ENCODE data around the gene ADGRG6. TPM values are rescaled to one million over a fixed set of nuclear protein-coding genes. Genes with fewer than 3 reads are reported as not detected.
A peak's percentile ranks its signal among the peaks of the same experiment; 100 is the strongest.

ADGRG6 gene
- total RNA-seq, 2 donors from 2014 or later, result 6.4 to 6.8 TPM

DNA sequence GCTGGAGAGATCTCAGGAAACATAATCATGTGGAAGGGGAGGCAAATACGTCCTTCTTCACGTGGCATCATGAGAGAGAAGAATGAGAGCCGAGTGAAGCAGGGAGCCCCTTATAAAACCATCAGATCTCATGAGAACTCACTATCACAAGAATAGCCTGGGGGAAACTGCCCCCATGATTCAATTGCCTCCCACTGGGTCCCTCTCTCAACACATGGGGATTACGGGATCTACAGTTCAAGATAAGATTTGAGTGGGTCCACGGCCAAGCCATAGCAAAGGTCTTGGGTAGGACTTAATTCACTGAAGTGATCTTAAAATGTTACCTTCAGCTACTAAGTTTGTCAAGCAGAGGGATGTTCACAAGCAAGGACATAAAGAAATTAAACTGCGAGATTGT is 162.2 kb downstream of the ADGRG6 start:
- ATAC-seq (ENCODE audit: insufficient number of reproducible peaks, low FRiP score, low read depth), result no peak
- Histone ChIP-seq H3K4me1 (ENCODE audit: control insufficient read depth in 1 of 2, low read depth in 2 of 2) (no peaks in the 10 kb centered on the region), H3K36me3 (no peaks in the 10 kb centered on the region), H3K27ac (no peak overlapping the region), H3K9me3 (no peaks in the 10 kb centered on the region), H3K27me3 (replicated peaks; ENCODE audit: insufficient read depth) (no peaks in the 10 kb centered on the region), H3K4me3 (no peak overlapping the region)
- TF ChIP-seq, protein P1, sequence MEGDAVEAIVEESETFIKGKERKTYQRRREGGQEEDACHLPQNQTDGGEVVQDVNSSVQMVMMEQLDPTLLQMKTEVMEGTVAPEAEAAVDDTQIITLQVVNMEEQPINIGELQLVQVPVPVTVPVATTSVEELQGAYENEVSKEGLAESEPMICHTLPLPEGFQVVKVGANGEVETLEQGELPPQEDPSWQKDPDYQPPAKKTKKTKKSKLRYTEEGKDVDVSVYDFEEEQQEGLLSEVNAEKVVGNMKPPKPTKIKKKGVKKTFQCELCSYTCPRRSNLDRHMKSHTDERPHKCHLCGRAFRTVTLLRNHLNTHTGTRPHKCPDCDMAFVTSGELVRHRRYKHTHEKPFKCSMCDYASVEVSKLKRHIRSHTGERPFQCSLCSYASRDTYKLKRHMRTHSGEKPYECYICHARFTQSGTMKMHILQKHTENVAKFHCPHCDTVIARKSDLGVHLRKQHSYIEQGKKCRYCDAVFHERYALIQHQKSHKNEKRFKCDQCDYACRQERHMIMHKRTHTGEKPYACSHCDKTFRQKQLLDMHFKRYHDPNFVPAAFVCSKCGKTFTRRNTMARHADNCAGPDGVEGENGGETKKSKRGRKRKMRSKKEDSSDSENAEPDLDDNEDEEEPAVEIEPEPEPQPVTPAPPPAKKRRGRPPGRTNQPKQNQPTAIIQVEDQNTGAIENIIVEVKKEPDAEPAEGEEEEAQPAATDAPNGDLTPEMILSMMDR (IDR thresholded peaks at IDR 0.05), result no peak
- no peak for DNase-seq (ENCODE audit: low spot score)

DNA sequence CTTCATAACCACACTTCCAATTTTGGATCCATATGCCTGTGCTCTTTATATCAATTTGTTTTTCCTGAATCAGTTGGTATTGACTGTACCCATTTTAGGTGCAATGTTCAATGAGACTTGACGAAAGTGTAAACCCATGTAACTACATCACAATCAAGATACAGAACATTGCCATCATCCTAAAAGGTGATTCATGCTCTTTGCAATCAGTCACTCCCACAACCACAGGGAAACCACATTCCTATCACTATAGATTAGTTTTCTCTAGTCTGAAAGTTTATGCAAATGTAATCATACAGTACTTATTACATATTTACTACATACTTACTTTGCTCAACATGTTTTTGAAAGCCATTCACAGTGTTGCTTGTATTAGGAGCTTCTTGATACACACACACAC is 167.4 kb downstream of the ADGRG6 start:
- no peaks in the 10 kb centered on the region for H3K36me3 ChIP-seq
- H3K9me3 ChIP-seq, result no peaks in the 10 kb centered on the region
- H3K27me3 ChIP-seq (replicated peaks; ENCODE audit: insufficient read depth), result no peaks in the 10 kb centered on the region
- H3K4me1 ChIP-seq (ENCODE audit: control insufficient read depth in 1 of 2, low read depth in 2 of 2), result no peaks in the 10 kb centered on the region
- no peak for DNase-seq (ENCODE audit: low spot score)
- H3K27ac ChIP-seq, result no peak overlapping the region
- H3K4me3 ChIP-seq, result no peak overlapping the region
- no peak for ATAC-seq (ENCODE audit: insufficient number of reproducible peaks, low FRiP score, low read depth)
- TF ChIP-seq, protein P1 (IDR thresholded peaks at IDR 0.05), result no peak

DNA sequence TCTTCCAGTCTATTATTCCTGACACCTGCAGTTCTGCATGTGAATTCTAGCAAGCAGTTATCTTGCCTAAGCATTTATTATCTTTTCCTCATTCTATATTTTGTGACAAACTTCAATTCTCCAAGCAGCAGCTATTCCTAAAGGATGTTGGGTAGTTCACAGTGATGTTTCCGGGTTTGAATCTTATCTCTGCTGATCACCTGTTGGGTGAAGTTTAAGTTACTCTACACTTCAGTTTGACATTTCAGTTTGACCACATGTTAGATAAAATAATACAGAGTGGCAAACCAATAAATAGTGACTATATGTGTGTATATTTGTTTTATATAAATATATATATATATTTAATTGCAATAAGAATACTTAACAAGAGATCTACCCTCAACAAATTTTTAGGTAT is 168.6 kb downstream of the ADGRG6 start:
- no peak for ATAC-seq (ENCODE audit: insufficient number of reproducible peaks, low FRiP score, low read depth)
- Histone ChIP-seq H3K36me3 (no peaks in the 10 kb centered on the region), H3K27me3 (replicated peaks; ENCODE audit: insufficient read depth) (no peaks in the 10 kb centered on the region), H3K4me3 (no peak overlapping the region), H3K4me1 (ENCODE audit: control insufficient read depth in 1 of 2, low read depth in 2 of 2) (no peaks in the 10 kb centered on the region), H3K27ac (no peak overlapping the region), H3K9me3 (no peaks in the 10 kb centered on the region)
- TF ChIP-seq, protein P1 (IDR thresholded peaks at IDR 0.05), result no peak
- no peak for DNase-seq (ENCODE audit: low spot score)

DNA sequence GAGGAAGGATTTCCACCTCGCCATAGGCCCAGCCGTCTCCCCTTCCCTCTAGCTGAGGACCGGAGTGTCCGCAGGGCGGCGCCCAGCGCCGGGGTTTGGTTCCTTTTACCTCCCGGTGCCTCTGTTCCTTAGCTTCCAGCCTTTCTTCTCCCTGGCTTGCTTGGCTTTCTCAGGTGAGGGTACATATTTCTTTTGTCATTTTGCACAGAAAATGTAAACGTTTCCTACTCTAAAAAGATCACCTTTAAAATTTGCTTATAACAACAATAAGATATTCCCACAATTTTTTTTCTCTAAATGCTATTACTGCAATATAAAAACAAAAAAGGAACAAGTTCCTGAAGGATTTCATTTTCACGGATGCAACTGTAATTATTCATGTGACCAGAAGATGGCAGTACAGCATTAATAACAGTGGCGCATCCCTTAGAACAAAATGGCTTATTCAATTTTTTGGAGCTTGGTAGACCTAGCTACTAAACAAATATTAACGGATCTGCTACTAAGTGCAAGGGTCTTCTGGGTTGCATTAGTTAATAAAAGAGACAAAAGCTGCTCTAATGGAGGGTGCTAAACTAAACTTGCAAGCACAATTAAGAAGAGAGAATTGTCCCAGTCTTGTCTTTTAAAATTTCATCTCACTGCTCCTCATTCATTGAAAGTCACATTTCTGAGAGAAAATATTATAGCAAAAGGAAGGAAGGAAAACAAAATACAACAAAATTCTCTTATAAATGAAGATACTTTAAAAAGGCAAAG is 172.9 kb downstream of the ADGRG6 start:
- Histone ChIP-seq H3K27ac (no peak overlapping the region), H3K36me3 (no peaks in the 10 kb centered on the region), H3K9me3 (no peaks in the 10 kb centered on the region), H3K27me3 (replicated peaks; ENCODE audit: insufficient read depth) (no peaks in the 10 kb centered on the region), H3K4me3 (no peak overlapping the region), H3K4me1 (ENCODE audit: control insufficient read depth in 1 of 2, low read depth in 2 of 2) (no peaks in the 10 kb centered on the region)
- TF ChIP-seq, protein P1 (IDR thresholded peaks at IDR 0.05), result peak; percentile 84
- no peak for DNase-seq (ENCODE audit: low spot score)
- no peak for ATAC-seq (ENCODE audit: insufficient number of reproducible peaks, low FRiP score, low read depth)

DNA sequence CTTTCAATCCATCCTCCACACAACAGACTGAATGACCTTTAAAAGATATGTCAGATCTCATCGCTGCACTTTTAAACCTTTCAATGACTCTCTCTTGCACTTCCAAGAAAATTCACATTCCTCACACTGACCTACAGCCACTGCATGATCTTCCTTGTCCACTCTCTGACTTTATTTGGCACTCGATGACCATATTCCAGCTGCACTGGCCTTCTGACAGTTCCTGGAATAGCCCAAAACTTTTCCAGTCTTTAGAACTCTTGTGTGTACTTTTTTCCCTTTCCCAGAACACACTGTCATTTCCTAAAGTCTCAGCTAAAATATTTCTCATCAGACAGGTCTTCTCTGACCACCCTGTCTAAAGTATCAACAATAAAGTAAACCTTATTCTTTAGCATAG is 174.6 kb downstream of the ADGRG6 start:
- Histone ChIP-seq H3K4me1 (ENCODE audit: control insufficient read depth in 1 of 2, low read depth in 2 of 2) (no peaks in the 10 kb centered on the region), H3K36me3 (no peaks in the 10 kb centered on the region), H3K27ac (no peak overlapping the region), H3K9me3 (no peaks in the 10 kb centered on the region), H3K4me3 (no peak overlapping the region), H3K27me3 (replicated peaks; ENCODE audit: insufficient read depth) (no peaks in the 10 kb centered on the region)
- TF ChIP-seq, protein P1 (IDR thresholded peaks at IDR 0.05), result no peak
- ATAC-seq (ENCODE audit: insufficient number of reproducible peaks, low FRiP score, low read depth), result no peak
- no peak for DNase-seq (ENCODE audit: low spot score)

All from thoracic aorta (tissue), 2 donors.